Measurements from ENCODE around the gene TXN.
"Not testable (repeated sequence)": the region's sequence is repeated elsewhere in the genome, so short reads cannot be mapped to it uniquely, and the experiment has no call there.

The TXN gene

DNA sequence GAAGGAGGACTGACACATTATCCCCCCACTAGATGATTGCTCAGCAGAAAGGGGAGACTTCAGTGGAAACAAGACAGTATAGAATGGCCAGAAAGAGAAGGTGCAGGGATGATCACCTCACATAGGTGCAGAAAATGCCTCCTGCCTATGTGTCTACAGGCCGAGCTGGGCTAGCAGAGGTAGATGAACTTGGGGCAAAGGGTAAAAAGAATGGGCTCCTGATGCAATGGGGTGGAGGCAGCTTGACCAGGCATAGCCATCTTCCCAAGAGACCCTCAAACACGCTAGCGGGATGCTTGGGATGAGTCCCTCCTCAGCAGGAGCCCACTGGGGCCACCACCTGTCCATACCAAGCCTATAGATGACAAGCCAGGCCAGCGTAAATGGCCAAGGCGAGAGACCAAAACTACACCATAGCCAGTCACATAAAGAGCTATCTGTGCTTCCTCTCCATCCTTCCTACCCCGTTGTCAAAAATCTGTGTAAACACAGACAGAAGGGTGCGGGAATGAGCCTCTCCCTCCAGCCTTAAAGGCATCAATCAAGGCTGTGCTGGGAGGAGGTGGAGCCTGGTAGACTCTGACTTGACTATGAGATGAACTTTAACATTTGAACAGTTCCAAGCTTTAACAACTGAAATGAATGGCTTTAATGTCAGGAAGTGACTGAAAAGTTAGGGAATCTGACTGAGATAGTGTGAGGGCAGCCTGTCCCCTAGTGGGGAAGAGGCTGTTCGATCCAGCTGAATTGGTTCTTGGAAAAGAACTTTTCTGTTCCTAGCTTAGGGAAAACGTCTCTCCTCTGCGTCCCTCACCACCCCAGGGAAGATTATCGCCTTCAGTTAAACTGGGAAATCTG is 58.7 kb downstream of the TXN start:
- H3K27ac ChIP-seq (ENCODE audit: low read depth, low read length), result no peak overlapping the region
- H3K36me3 ChIP-seq (ENCODE audit: control insufficient read depth in 5 of 5, insufficient read depth in 5 of 5, low read length in 5 of 5), result no peaks in the 10 kb centered on the region
- H3K4me1 ChIP-seq (ENCODE audit: control insufficient read depth in 5 of 5, insufficient read depth in 5 of 5, low read length in 5 of 5), result peaks cover under 1 to 9% (median 5%) of the 10 kb centered on the region in 5 donors
- no peak overlapping the region for H3K4me3 ChIP-seq (ENCODE audit: low read depth in 1 of 5, low read length in 5 of 5)
- no peaks in the 10 kb centered on the region for H3K27me3 ChIP-seq (ENCODE audit: control insufficient read depth in 5 of 5, insufficient read depth in 4 of 5, low read length in 5 of 5)
- H3K9ac ChIP-seq (ENCODE audit: low read length in 5 of 5), result no peak overlapping the region
- no peaks in the 10 kb centered on the region for H3K9me3 ChIP-seq (ENCODE audit: control insufficient read depth in 5 of 5, low read length in 5 of 5)

DNA sequence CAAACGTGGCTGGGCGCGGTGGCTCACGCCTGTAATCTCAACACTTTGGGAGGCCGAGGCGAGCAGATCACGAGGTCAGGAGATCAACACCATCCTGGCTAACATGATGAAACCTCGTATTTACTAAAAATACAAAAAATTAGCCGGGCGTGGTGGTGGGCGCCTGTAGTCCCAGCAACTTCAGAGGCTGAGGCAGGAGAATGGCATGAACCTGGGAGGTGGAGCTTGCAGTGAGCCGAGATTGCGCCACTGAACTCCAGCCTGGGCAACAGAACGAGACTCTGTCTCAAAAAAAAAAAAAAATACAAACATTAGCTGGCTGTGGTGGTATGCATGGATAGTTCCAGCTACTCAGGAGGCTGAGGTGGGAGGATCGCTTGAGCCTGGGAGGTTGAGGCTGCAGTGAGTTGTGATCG is 60.2 kb downstream of the TXN start:
- H3K9me3 ChIP-seq (ENCODE audit: control insufficient read depth in 5 of 5, low read length in 5 of 5); H3K4me3 ChIP-seq (ENCODE audit: low read depth in 1 of 5, low read length in 5 of 5); H3K9ac ChIP-seq (ENCODE audit: low read length in 5 of 5); H3K27ac ChIP-seq (ENCODE audit: low read depth, low read length); H3K36me3 ChIP-seq (ENCODE audit: control insufficient read depth in 5 of 5, insufficient read depth in 5 of 5, low read length in 5 of 5); H3K27me3 ChIP-seq (ENCODE audit: control insufficient read depth in 5 of 5, insufficient read depth in 4 of 5, low read length in 5 of 5): not testable (repeated sequence)
- peaks cover 2 to 14% (median 8%) of the 10 kb centered on the region in 5 donors for H3K4me1 ChIP-seq (ENCODE audit: control insufficient read depth in 5 of 5, insufficient read depth in 5 of 5, low read length in 5 of 5)

Measured in subcutaneous abdominal adipose tissue (tissue), 5 donors.